ENCODE measurements around the gene MYG1.

GRCh38 chr12:53313996-53314395 is 14.5 kb downstream of the MYG1 start:
- TF ChIP-seq, protein P1, sequence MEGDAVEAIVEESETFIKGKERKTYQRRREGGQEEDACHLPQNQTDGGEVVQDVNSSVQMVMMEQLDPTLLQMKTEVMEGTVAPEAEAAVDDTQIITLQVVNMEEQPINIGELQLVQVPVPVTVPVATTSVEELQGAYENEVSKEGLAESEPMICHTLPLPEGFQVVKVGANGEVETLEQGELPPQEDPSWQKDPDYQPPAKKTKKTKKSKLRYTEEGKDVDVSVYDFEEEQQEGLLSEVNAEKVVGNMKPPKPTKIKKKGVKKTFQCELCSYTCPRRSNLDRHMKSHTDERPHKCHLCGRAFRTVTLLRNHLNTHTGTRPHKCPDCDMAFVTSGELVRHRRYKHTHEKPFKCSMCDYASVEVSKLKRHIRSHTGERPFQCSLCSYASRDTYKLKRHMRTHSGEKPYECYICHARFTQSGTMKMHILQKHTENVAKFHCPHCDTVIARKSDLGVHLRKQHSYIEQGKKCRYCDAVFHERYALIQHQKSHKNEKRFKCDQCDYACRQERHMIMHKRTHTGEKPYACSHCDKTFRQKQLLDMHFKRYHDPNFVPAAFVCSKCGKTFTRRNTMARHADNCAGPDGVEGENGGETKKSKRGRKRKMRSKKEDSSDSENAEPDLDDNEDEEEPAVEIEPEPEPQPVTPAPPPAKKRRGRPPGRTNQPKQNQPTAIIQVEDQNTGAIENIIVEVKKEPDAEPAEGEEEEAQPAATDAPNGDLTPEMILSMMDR (conservative IDR thresholded peaks at IDR 0.05; ENCODE audit: low read depth, low read length), result no peak
- TF ChIP-seq EZH2 (IDR thresholded peaks at IDR 0.05; ENCODE audit: borderline replicate concordance, low read depth, low read length, poor library complexity, severe bottlenecking), result no peak
